RPMI8226 (cell line): ENCODE measurements around the gene COL13A1.

Experiments used
- DNase-seq: peaks from one replicate; pipeline ENCODE4 v3.0.0-alpha.2; 2015

COL13A1 gene

DNA sequence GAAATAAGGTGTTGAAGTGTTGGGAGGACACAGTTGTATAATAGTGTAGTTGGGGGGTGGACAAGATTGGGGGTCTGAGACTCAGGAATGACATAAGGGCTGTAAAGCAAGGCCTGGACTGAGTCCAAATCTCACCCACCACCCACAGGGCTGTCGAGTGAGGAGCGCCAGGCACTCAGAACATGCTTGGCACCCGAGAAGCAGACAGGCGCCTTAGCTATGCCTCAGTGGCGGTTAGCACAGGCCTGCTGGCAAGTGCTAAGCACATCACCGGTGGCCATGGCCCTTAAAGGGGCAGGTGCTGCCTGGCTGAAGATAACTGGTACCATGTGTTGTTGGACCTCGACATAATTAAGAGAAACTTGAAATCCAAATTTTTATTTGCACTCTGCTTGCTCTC, 90.7 kb downstream of the COL13A1 start:
- DNase-seq, result no peak

- no peak for DNase-seq
Observed at GRCh38 chr10:69892816-69893215, 91.1 kb downstream of the COL13A1 start.

- no peak for DNase-seq
Observed at GRCh38 chr10:69893271-69893900, 91.7 kb downstream of the COL13A1 start.

DNA sequence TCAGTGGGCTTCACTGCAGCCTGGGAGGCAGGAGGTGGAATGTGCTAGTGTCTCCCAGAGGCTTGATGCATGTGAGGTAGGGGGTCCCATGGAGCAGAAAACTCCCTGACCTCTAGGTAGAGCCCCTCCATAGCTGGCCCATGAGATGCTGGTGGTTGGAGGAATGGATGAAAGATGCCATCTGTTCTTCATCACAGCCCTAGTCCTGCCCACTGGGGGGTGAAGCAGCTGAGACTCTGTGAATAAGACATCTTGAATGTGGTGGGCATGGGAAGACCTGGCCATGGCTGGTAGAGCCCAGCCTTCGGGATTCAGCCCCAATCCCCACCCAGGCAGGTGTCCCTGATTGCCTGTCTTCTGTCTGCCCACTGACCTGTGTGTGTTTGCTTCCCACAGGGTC, 92.5 kb downstream of the COL13A1 start:
- no peak for DNase-seq

DNA sequence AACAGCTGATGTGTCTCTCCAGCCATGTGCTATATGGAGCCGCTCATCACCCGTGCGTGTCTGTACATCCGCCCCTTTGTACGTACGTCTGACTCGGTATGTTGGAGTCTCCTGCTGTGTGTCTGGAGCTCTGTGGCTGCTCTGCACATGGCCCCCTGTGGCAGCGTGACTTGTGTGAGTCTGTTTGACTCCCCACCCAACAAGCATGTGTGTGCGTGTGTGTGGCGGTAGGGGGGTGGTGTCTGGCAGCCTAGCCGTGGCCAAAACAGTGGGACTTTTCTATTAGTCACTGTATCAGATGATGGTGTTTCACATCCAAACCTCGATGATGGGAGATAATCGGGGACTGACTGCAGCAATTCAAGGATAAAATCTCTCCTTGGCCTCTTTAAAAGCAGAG, 94.1 kb downstream of the COL13A1 start:
- no peak for DNase-seq

DNA sequence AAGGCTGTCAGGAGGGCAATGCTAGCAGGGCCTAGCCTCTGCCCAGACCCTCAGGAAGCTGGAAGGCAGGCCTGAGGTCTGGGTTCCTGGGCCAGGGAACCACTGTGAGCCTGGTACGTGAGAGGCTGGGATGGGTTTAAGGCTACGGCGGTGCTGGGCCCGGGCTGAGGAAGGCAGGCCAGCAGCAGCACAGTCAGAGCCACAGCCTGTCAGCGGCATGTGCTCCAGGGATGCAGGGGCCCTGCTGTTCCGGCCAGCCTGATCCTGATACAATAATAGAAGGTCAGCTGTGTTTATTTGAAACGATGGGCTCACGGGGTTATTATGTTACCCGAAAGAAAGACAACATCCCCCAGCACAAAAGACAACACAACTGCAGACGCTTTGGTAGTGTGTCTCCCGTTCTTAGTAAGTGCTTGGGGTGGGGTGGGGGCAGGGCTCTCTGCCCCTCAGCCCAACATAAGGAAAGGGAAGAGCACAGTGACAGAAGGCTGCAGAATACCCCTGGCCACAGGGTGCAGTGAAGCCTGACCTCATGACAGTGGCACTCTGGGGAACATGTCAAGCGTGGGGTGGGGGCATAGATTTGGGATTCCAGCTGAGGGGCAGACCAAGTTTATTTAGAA, 95.0 kb downstream of the COL13A1 start:
- no peak for DNase-seq

GRCh38 chr10:69897432-69897831, 95.7 kb downstream of the COL13A1 start:
- DNase-seq, result no peak

- DNase-seq, result no peak
Observed at GRCh38 chr10:69897999-69898398, 96.3 kb downstream of the COL13A1 start.

GRCh38 chr10:69898524-69898923, 96.8 kb downstream of the COL13A1 start:
- DNase-seq, result no peak

DNA sequence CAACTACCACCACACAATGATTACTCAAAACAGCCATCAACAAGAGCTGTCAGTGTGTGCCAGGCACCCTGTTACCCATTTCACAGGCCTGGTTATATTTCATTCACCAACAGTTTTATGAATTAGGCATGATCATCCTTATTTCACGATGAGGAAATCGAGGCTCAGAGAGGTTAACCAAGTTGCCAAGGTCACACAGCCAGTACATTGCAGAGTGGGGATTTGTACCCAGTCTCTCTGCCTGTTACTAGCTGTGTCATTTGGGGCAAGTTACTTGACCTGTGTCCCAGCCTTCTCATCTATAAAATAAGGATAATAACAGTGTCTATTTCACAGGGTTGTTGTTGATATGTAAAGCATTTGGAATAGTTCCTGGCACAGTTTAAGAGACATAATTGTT, 97.2 kb downstream of the COL13A1 start:
- no peak for DNase-seq

GRCh38 chr10:69899727-69900595, 98.3 kb downstream of the COL13A1 start:
- DNase-seq, result no peak

GRCh38 chr10:69901022-69901421, 99.3 kb downstream of the COL13A1 start:
- peak; percentile 32 for DNase-seq

- peak; percentile 42 for DNase-seq
Observed at GRCh38 chr10:69901628-69902505, 100.2 kb downstream of the COL13A1 start.

GRCh38 chr10:69902835-69903535, 101.3 kb downstream of the COL13A1 start:
- DNase-seq, result peak; percentile 55

DNA sequence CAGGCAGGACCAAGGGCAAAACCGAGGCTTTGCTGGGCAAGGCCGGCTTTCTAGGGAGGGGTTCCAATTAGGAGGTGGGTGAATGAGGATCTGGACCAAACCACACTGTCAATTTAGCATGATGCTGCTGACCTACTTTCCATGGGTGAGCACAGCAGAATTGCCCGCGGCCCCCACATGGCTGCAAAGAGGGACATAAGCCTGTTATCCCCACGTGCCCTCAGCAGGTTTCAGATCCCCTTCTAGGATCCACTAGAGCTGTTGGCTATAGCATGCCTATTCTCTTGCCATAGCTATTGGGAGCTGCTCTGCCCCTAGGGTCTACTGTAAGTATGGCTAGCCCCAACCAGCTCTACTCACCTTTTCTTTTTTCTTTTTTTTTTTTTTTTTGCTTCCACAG, 102.8 kb downstream of the COL13A1 start:
- peak; percentile 83 for DNase-seq

DNA sequence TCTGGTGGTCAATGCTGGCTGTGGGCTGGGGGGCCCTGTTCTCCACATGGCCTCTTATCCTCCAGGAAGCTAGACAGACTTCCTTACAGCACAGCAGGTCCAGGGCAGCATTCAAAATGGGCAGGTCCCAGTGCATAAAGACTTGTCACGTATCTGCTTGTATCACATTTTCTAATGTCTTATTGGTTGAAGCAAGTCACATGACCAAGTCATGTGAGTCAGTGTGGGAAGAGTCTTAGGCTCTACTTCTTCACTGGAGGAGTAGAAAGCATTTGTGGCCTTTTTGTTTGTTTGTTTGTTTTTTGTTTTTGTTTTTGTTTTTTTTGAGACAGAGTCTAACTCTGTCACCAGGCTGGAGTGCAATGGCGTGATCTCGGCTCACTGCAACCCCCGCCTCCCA, 104.7 kb downstream of the COL13A1 start:
- DNase-seq, result no peak

DNA sequence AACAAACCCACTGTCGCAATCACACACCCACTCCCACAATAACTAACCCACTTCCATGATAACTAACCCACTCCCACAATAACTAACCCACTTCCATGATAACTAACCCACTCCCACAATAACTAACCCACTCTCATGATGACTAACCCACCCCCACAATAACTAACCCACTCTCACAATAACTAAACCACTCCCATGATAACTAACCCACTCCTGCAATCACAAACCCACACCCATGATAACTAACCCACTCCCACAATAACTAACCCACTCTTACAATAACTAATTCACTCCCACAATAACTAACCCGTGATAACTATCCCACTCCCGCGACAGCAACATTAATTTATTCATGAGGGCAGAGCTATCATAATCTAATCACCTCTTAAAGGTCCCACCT, 105.8 kb downstream of the COL13A1 start:
- no peak for DNase-seq

- DNase-seq, result no peak
Observed at GRCh38 chr10:69908124-69908523, 106.4 kb downstream of the COL13A1 start.

GRCh38 chr10:69910561-69910960, 108.9 kb downstream of the COL13A1 start:
- no peak for DNase-seq

DNA sequence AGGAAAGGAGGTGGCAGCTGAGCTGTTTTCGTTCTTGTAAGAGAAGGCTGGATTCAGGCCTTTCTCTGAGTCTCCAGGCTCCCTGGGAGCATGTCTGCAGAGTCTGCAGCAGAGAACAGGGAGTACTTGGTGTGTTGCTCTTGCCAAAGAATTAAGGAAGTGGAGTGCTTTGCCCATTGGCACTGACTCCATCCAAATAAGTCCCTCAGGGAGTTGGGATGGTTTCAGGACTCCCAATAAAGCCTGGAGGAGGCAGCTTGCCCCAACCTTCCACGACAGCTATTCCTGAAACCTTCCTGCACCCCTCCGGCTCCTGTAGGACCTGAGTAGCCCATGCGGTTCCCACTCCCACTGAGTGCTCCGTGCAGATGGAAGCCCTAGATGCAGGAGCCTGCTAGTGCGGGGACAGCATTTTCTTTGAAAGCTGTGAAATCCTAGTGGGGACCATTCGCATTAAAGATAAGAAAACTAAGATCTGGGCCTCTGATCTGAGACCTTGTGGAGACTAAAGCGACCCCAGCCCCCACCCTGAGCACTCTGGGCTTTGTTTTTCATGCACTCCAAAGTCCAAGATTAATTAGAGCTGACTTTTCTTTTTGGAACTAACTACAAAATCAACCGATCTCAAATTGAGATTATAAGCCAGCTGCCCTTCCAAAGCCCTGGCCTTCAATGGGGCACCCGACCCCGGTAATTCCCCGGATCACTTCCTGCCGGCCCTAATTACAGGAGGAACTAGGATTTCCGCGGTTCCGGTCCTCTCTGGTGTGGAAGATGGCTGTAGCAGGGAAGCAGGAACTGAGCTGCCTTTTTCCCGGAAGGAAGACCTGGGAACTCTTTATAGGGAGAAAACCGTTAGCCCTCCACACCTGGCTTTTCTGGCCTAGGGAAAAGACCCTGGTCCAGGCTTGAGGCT, 110.2 kb downstream of the COL13A1 start:
- DNase-seq, result no peak

GRCh38 chr10:69912589-69912988, 110.9 kb downstream of the COL13A1 start:
- DNase-seq, result no peak
